GM06990 (cell line): ENCODE data around the gene GREM1.

Source experiments
- DNase-seq: peaks from one replicate; pipeline ENCODE4 v3.0.0-alpha.2; 2011; ENCODE audit not compliant: insufficient read length; ENCODE audit errors: extremely low read depth
- H3K27me3 ChIP-seq: replicated peaks from 2 replicates; pipeline ENCODE4 v1.6.0; 2011; ENCODE audit warnings: low read length; ENCODE audit not compliant: control insufficient read depth, insufficient read depth
- H3K36me3 ChIP-seq: 2 replicates; pipeline ENCODE4 v1.5.1; 2011; ENCODE audit warnings: low read length; ENCODE audit not compliant: control insufficient read depth, insufficient read depth
- H3K4me3 ChIP-seq: replicated peaks from 2 replicates; pipeline ENCODE4 v1.5.1; 2011; ENCODE audit warnings: low read depth, mild to moderate bottlenecking, control low read depth, low read length
- CTCF ChIP-seq: IDR thresholded peaks from 2 replicates; pipeline ENCODE4 v1.5.1; 2011; ENCODE audit warnings: low read length, control low read depth, mild to moderate bottlenecking, inconsistent platforms; ENCODE audit not compliant: insufficient read depth, poor library complexity, severe bottlenecking

The GREM1 gene

DNA sequence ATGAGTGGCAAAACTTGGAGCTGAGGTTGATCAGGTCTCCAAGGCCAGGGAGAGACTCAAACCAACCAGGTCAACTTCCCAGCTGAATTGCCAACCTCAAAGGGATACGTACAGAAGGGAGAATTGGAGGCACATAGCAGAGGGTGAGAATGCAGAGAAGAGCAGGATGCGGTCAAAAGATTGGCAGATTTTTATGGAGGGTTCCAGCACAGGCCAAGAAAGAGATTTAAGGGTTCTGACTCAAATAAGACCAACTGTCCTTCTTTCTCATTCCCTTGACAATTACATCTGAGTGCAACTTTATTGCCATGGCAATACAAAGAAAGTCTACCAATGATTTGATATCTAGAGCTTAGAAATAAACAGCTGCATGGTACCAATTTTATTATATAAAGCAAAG, 43.1 kb upstream of the GREM1 start:
- no peak for TF ChIP-seq CTCF
- DNase-seq: no peak
- H3K4me3 ChIP-seq: no peak overlapping the region
- no peaks in the 10 kb centered on the region for H3K27me3 ChIP-seq
- no peaks in the 10 kb centered on the region for H3K36me3 ChIP-seq

- no peak for DNase-seq
- H3K36me3 ChIP-seq: no peaks in the 10 kb centered on the region
- no peak overlapping the region for H3K4me3 ChIP-seq
- H3K27me3 ChIP-seq: no peaks in the 10 kb centered on the region
- TF ChIP-seq CTCF: no peak
These were observed 42.3 kb upstream of the GREM1 start for GRCh38 chr15:32675466-32675865.

DNA sequence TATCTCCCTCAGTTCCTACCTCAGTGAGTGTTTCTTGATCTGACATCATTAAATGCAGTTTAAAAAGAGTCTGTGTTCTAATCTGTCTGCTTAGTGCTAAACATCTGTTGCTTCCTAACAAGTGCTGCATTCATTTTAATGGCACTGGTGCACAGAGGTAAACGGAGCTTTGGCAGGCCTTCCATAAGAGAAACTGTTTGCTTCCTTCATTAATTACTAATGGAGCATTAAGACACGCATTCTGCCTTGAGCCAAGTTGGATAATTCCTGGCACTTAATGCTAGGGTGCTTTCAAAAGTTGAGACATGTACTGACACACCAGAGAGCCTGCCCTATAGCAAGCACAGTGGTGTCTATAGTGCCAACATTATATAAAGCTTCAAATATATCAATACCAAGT, 41.6 kb upstream of the GREM1 start:
- H3K4me3 ChIP-seq: no peak overlapping the region
- no peaks in the 10 kb centered on the region for H3K27me3 ChIP-seq
- H3K36me3 ChIP-seq: no peaks in the 10 kb centered on the region
- no peak for TF ChIP-seq CTCF
- no peak for DNase-seq

DNA sequence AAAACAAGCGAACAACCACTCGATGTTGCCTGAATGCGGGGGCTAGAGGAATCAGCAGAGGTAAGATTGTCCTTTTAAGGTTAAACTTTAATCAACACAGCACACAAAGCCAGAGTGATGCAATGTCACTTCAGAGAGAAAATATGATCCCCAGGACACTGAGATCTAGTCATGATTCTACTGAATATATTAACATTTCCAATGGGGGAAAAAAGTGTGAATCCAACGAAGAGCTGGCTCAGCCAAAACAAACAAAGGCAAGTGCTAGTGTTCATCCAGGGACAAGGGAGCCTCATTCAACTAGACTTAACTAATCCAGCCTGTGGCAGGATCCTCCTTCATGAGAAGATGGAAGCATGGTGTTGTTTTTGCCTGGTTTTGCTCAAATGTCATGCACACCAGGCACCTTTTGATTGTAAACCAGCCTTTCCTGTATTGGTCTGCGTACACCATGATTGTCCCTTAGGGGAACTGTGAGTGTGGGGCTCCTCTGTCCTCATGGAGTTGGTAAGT, 40.5 kb upstream of the GREM1 start:
- DNase-seq: no peak
- Histone ChIP-seq H3K4me3 (no peak overlapping the region), H3K36me3 (no peaks in the 10 kb centered on the region), H3K27me3 (no peaks in the 10 kb centered on the region)
- no peak for TF ChIP-seq CTCF

- no peak for DNase-seq
- Histone ChIP-seq H3K36me3 (no peaks in the 10 kb centered on the region), H3K4me3 (no peak overlapping the region), H3K27me3 (no peaks in the 10 kb centered on the region)
- TF ChIP-seq CTCF: no peak
These were observed 38.5 kb upstream of the GREM1 start for GRCh38 chr15:32679298-32679690.

DNA sequence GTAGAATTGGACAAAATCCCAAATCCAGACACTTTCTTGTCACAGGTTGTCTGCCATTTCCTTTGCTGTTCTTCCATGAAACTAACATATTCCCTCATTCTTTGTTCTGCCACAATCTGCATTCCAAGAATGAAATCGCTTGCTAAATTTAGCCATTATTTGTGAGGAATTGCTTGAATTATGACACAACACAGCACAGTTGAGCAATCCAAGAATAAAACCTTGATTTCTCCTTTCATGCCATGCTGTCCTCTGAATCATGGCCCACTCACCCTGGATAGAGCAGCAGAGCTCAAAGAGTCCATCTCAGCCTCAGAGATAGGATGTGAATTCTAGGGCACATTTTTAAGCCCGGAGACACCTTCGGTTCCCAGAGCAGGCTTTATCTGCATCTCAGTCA, 35.2 kb upstream of the GREM1 start:
- DNase-seq: no peak
- no peak for TF ChIP-seq CTCF
- Histone ChIP-seq H3K4me3 (no peak overlapping the region), H3K36me3 (no peaks in the 10 kb centered on the region), H3K27me3 (no peaks in the 10 kb centered on the region)
